Mucosa of descending colon (tissue), 3 donors: ENCODE results near the gene SFMBT2. TPM values are rescaled to one million over a fixed set of nuclear protein-coding genes. Genes with fewer than 3 reads are reported as not detected.
A peak's percentile ranks its signal among the peaks of the same experiment; 100 is the strongest.
"Not testable (repeated sequence)": the region's sequence is repeated elsewhere in the genome, so short reads cannot be mapped to it uniquely, and the experiment has no call there.

Source experiments
- ATAC-seq: fragments of 200-7000 bp; cut with Tn5 transposase; one replicate; pipeline ENCODE4 v1.9.1; 2020; ENCODE audit warnings: mild to moderate bottlenecking, moderate library complexity
- DNase-seq, 3 donors: peaks; one replicate each; pipeline ENCODE4 v3.0.0-alpha.2; 2020
- H3K36me3 ChIP-seq: fragments of 200-600 bp; one replicate; pipeline ENCODE4 v1.8.0; 2021; ENCODE audit warnings: low read depth, mild to moderate bottlenecking
- H3K4me1 ChIP-seq: fragments of 200-600 bp; one replicate; pipeline ENCODE4 v1.8.0; 2021; ENCODE audit warnings: low read depth, mild to moderate bottlenecking
- H3K4me3 ChIP-seq: fragments of 200-600 bp; one replicate; pipeline ENCODE4 v1.8.0; 2021; ENCODE audit warnings: mild to moderate bottlenecking
- H3K9me3 ChIP-seq: fragments of 200-600 bp; one replicate; pipeline ENCODE4 v1.8.0; 2021; ENCODE audit warnings: mild to moderate bottlenecking
- CTCF ChIP-seq: fragments of 200-600 bp; IDR thresholded peaks from one replicate; pipeline ENCODE4 v1.8.0; 2022; ENCODE audit warnings: antibody characterized with exemption, mild to moderate bottlenecking
- intact Hi-C, 2 donors: fragments of 100-400 bp; cut with DNase I in 1 of 2; cut with micrococcal nuclease in 1 of 2; formaldehyde crosslinking; loops; one replicate each; pipeline versions ENCODE4 v1.11.0 to v1.11.1; 2022; cut with DNase I, micrococcal nuclease
- total RNA-seq, 3 donors: library from RNA; stranded (reverse); fragmentation: NEBNext Ultra II Directional in 2 of 3; extraction: Animal tissue kit (Norgen Biotek cat#: 25700) in 2 of 3; gene quantifications; one replicate each; pipeline versions ENCODE4 v1.2.1 to v1.2.4, GENCODE V29; 2021 to 2023
- donor health status: DM: no; HTN: no; CAD: no; lungs with moderate emphysema.
- donor health status: DM: no; HTN: no; CAD: no.
- donor health status: DM: no; HTN: yes; CAD: no.

The SFMBT2 gene
- total RNA-seq, 3 donors from 2014 or later: 3.9 to 8.8 (median 5.7) TPM

GRCh38 chr10:7389844-7390243 is 21.0 kb downstream of the SFMBT2 start:
- no peak for TF ChIP-seq CTCF
- H3K9me3 ChIP-seq: no peaks in the 10 kb centered on the region
- no peaks in the 10 kb centered on the region for H3K4me1 ChIP-seq
- intact Hi-C loops: no loop called here
- H3K36me3 ChIP-seq: no peaks in the 10 kb centered on the region
- H3K4me3 ChIP-seq: no peak overlapping the region
- DNase-seq (no peak), ATAC-seq (no peak)

GRCh38 chr10:7389346-7389745 is 21.5 kb downstream of the SFMBT2 start:
- ATAC-seq: no peak
- no peak for DNase-seq
- no peak overlapping the region for H3K4me3 ChIP-seq
- intact Hi-C loops: no loop called here
- no peaks in the 10 kb centered on the region for H3K4me1 ChIP-seq
- no peaks in the 10 kb centered on the region for H3K9me3 ChIP-seq
- H3K36me3 ChIP-seq: no peaks in the 10 kb centered on the region
- no peak for TF ChIP-seq CTCF

GRCh38 chr10:7388602-7389001 is 22.2 kb downstream of the SFMBT2 start:
- H3K4me3 ChIP-seq: no peak overlapping the region
- ATAC-seq (peak; percentile 56), DNase-seq (no peak)
- intact Hi-C loops: no loop called here
- H3K36me3 ChIP-seq: no peaks in the 10 kb centered on the region
- no peaks in the 10 kb centered on the region for H3K4me1 ChIP-seq
- no peaks in the 10 kb centered on the region for H3K9me3 ChIP-seq
- TF ChIP-seq CTCF: no peak

- H3K4me1 ChIP-seq, intact Hi-C loops, DNase-seq, H3K36me3 ChIP-seq, H3K4me3 ChIP-seq, H3K9me3 ChIP-seq, ATAC-seq: not testable (repeated sequence)
These were observed 22.7 kb downstream of the SFMBT2 start for GRCh38 chr10:7388149-7388548.

GRCh38 chr10:7385114-7385513 is 25.7 kb downstream of the SFMBT2 start:
- H3K4me3 ChIP-seq: no peak overlapping the region
- H3K36me3 ChIP-seq: no peaks in the 10 kb centered on the region
- intact Hi-C loops: no loop called here
- DNase-seq (no peak), ATAC-seq (no peak)
- no peaks in the 10 kb centered on the region for H3K9me3 ChIP-seq
- no peaks in the 10 kb centered on the region for H3K4me1 ChIP-seq
- TF ChIP-seq CTCF: no peak

GRCh38 chr10:7383442-7383841 is 27.4 kb downstream of the SFMBT2 start:
- intact Hi-C loops: no loop called here
- DNase-seq (no peak), ATAC-seq (no peak)
- Histone ChIP-seq H3K4me3 (no peak overlapping the region), H3K9me3 (no peaks in the 10 kb centered on the region), H3K4me1 (no peaks in the 10 kb centered on the region), H3K36me3 (no peaks in the 10 kb centered on the region)
- TF ChIP-seq CTCF: no peak
